ENCODE results near the gene SYCE1L.

GRCh38 chr16:77171745-77172635, 27.2 kb upstream of the SYCE1L start:
- TF ChIP-seq CTCF (IDR thresholded peaks at IDR 0.05; ENCODE audit: low read length) (peak; percentile 70; the same call in 1 of the 2 replicates), EZH2 (IDR thresholded peaks at IDR 0.05; ENCODE audit: borderline replicate concordance, low read length) (no peak)

All from OCI-LY1 (cell line).